Aorta (tissue), 5 donors: Measurements from ENCODE around the gene KCNQ1. TPM values are rescaled to one million over a fixed set of nuclear protein-coding genes. Genes with fewer than 3 reads are reported as not detected.

Experiments used
- ATAC-seq: fragments of 200-7000 bp; cut with Tn5 transposase; one replicate; pipeline ENCODE4 v1.9.1; 2022; ENCODE audit warnings: moderate library complexity; ENCODE audit not compliant: low FRiP score
- DNase-seq, 2 donors: peaks; one replicate each; pipeline ENCODE4 v3.0.0-alpha.2; 2020
- H3K27ac ChIP-seq, 2 donors: one replicate each; pipeline ENCODE4 v1.5.1; 2013; ENCODE audit warnings: low read length in 2 of 2, mild to moderate bottlenecking in 2 of 2, moderate library complexity in 2 of 2, control low read depth in 1 of 2, inconsistent platforms in 1 of 2, low read depth in 1 of 2
- H3K27me3 ChIP-seq, 2 donors: one replicate each; pipeline ENCODE4 v1.6.1; 2013; ENCODE audit warnings: control low read depth in 1 of 2, low read length in 1 of 2, mild to moderate bottlenecking in 1 of 2, moderate library complexity in 1 of 2; ENCODE audit not compliant: insufficient read depth in 2 of 2, control insufficient read depth in 1 of 2
- H3K36me3 ChIP-seq, 2 donors: one replicate each; pipeline ENCODE4 v1.6.1; 2013; ENCODE audit warnings: control low read depth in 1 of 2, low read length in 1 of 2, mild to moderate bottlenecking in 1 of 2; ENCODE audit not compliant: insufficient read depth in 2 of 2, control insufficient read depth in 1 of 2
- H3K4me1 ChIP-seq, 2 donors: one replicate each; pipeline ENCODE4 v1.6.1; 2013; ENCODE audit warnings: low read length in 2 of 2, control low read depth in 1 of 2, mild to moderate bottlenecking in 1 of 2, moderate library complexity in 1 of 2; ENCODE audit not compliant: insufficient read depth in 2 of 2, control insufficient read depth in 1 of 2
- H3K4me3 ChIP-seq, 2 donors: one replicate each; pipeline ENCODE4 v1.5.1; 2013; ENCODE audit warnings: low read length in 2 of 2, control low read depth in 1 of 2, mild to moderate bottlenecking in 1 of 2
- H3K9me3 ChIP-seq: one replicate; pipeline ENCODE4 v1.6.1; 2013; ENCODE audit warnings: mild to moderate bottlenecking, low read length; ENCODE audit not compliant: control insufficient read depth
- WGBS, 2 donors: extraction: QIAGEN DNeasy Blood & Tissue Kit; methylation state at CpG; one replicate each; pipeline ENCODE4 v1.1.7; 2013; 5-methylcytosine and 5-hydroxymethylcytosine counted together
- intact Hi-C, 2 donors: fragments of 100-400 bp; cut with DNase I; formaldehyde crosslinking; loops; one replicate each; pipeline versions ENCODE4 v1.14.2 to v1.15.0; 2022
- polyA plus RNA-seq, 2 donors: library from polyadenylated mRNA; stranded (reverse); fragments of 200-250 nt; gene quantifications; one replicate each; pipeline ENCODE4 v1.2.3, GENCODE V29; 2013
- total RNA-seq, 2 donors: library from RNA; stranded (reverse); fragmentation: NEBNext Ultra II Directional; extraction: Animal tissue kit (Norgen Biotek cat#: 25700); gene quantifications; one replicate each; pipeline ENCODE4 v1.2.1, GENCODE V29; 2021
- donor health status: healthy with polysubstance abuse.
- donor health status: Bipolar disorder and iron deficiency.
- donor health status: DM: no; HTN: no; CAD: no.
- donor health status: DM: no; HTN: no; CAD: no.
- donor health status: DM: yes; HTN: yes; CAD: no.

The KCNQ1 gene
- total and polyA plus RNA-seq, 4 donors = 0.67 to 11.5 (median 5.8) TPM

- H3K36me3 ChIP-seq = no peaks in the 10 kb centered on the region
- H3K4me3 ChIP-seq = no peak overlapping the region
- H3K4me1 ChIP-seq = no peaks in the 10 kb centered on the region
- no peak for DNase-seq
- WGBS, 2 donors = 50 to 51% methylated on average over 21 to 22 of the region's 22 CpGs
- no peak overlapping the region for H3K27ac ChIP-seq
- H3K9me3 ChIP-seq = peaks cover 6% of the 10 kb centered on the region
- intact Hi-C loops = no loop called here
- no peak for ATAC-seq
- no peaks in the 10 kb centered on the region for H3K27me3 ChIP-seq
Observed at GRCh38 chr11:2870969-2871680, 426.3 kb downstream of the KCNQ1 start.

- H3K27me3 ChIP-seq = no peaks in the 10 kb centered on the region
- no peak for ATAC-seq
- H3K4me1 ChIP-seq = no peaks in the 10 kb centered on the region
- H3K36me3 ChIP-seq = no peaks in the 10 kb centered on the region
- no peak for DNase-seq
- 97 to 99% methylated on average over 10 of the region's 10 CpGs for WGBS, 2 donors
- no peak overlapping the region for H3K27ac ChIP-seq
- peaks cover 6% of the 10 kb centered on the region for H3K9me3 ChIP-seq
- intact Hi-C loops = no loop called here
- no peak overlapping the region for H3K4me3 ChIP-seq
Observed at GRCh38 chr11:2874963-2875362, 430.2 kb downstream of the KCNQ1 start.

GRCh38 chr11:2877474-2877873 lies 432.7 kb downstream of the KCNQ1 start:
- ATAC-seq (no peak), DNase-seq (no peak)
- Histone ChIP-seq H3K27ac (no peak overlapping the region), H3K27me3 (no peaks in the 10 kb centered on the region), H3K4me1 (no peaks in the 10 kb centered on the region), H3K9me3 (peaks cover 6% of the 10 kb centered on the region), H3K4me3 (no peak overlapping the region), H3K36me3 (no peaks in the 10 kb centered on the region)
- intact Hi-C loops = no loop called here
- WGBS, 2 donors = 95 to 97% methylated on average over 6 of the region's 6 CpGs

- DNase-seq = no peak
- ATAC-seq = no peak
- no peak overlapping the region for H3K27ac ChIP-seq
- H3K4me1 ChIP-seq = no peaks in the 10 kb centered on the region
- no peaks in the 10 kb centered on the region for H3K27me3 ChIP-seq
- 96 to 98% methylated on average over 8 of the region's 8 CpGs for WGBS, 2 donors
- intact Hi-C loops = no loop called here
- peaks cover 6% of the 10 kb centered on the region for H3K9me3 ChIP-seq
- H3K4me3 ChIP-seq = no peak overlapping the region
- no peaks in the 10 kb centered on the region for H3K36me3 ChIP-seq
Observed at GRCh38 chr11:2878782-2879181, 434.0 kb downstream of the KCNQ1 start.

- Histone ChIP-seq H3K4me3 (no peak overlapping the region), H3K4me1 (no peaks in the 10 kb centered on the region), H3K27me3 (no peaks in the 10 kb centered on the region), H3K9me3 (peaks cover 3% of the 10 kb centered on the region), H3K27ac (no peak overlapping the region), H3K36me3 (no peaks in the 10 kb centered on the region)
- WGBS, 2 donors = 89 to 92% methylated on average over 6 to 7 of the region's 7 CpGs
- DNase-seq = no peak
- ATAC-seq = no peak
- intact Hi-C loops = loop anchor here in 1 of 2 donors (5.0 kb wide), 2 partner anchors 103 to 173 kb away; no protein-coding TSS in a partner anchor
Observed at GRCh38 chr11:2880646-2881045, 435.8 kb downstream of the KCNQ1 start.

- ATAC-seq (no peak), DNase-seq (no peak)
- Histone ChIP-seq H3K4me3 (no peak overlapping the region), H3K9me3 (peaks cover 3% of the 10 kb centered on the region), H3K27me3 (no peaks in the 10 kb centered on the region), H3K27ac (no peak overlapping the region), H3K4me1 (no peaks in the 10 kb centered on the region), H3K36me3 (no peaks in the 10 kb centered on the region)
- intact Hi-C loops = loop anchor here in 1 of 2 donors (5.0 kb wide), 2 partner anchors 104 to 174 kb away; no protein-coding TSS in a partner anchor
- 86 to 88% methylated on average over 19 of the region's 19 CpGs for WGBS, 2 donors
Observed at GRCh38 chr11:2881076-2881980, 436.5 kb downstream of the KCNQ1 start.

GRCh38 chr11:2881981-2882375 lies 437.2 kb downstream of the KCNQ1 start:
- Histone ChIP-seq H3K4me1 (no peaks in the 10 kb centered on the region), H3K36me3 (no peaks in the 10 kb centered on the region), H3K27ac (no peak overlapping the region), H3K27me3 (no peaks in the 10 kb centered on the region), H3K9me3 (peaks cover 1% of the 10 kb centered on the region), H3K4me3 (no peak overlapping the region)
- intact Hi-C loops = loop anchor here in 1 of 2 donors (5.0 kb wide), 2 partner anchors 105 to 175 kb away; no protein-coding TSS in a partner anchor
- ATAC-seq (no peak), DNase-seq (no peak)
- WGBS, 2 donors = 57 to 62% methylated on average over 12 of the region's 12 CpGs

- Histone ChIP-seq H3K27me3 (no peaks in the 10 kb centered on the region), H3K27ac (no peak overlapping the region), H3K36me3 (no peaks in the 10 kb centered on the region), H3K4me1 (no peaks in the 10 kb centered on the region), H3K4me3 (no peak overlapping the region), H3K9me3 (no peaks in the 10 kb centered on the region)
- 75 to 80% methylated on average over 11 of the region's 11 CpGs for WGBS, 2 donors
- DNase-seq (no peak), ATAC-seq (no peak)
- intact Hi-C loops = loop anchor here in 1 of 2 donors (5.0 kb wide), 2 partner anchors 105 to 175 kb away; no protein-coding TSS in a partner anchor
Observed at GRCh38 chr11:2882396-2883110, 437.7 kb downstream of the KCNQ1 start.
